IMR-90 (cell line): ENCODE results near the gene PARVB. TPM values are rescaled to one million over a fixed set of nuclear protein-coding genes. Genes with fewer than 3 reads are reported as not detected.
A peak's percentile ranks its signal among the peaks of the same experiment; 100 is the strongest.

ENCODE experiments used
- ATAC-seq: fragments of 200-7000 bp; cut with Tn5 transposase; 2 replicates; pipeline ENCODE4 v1.9.1; 2020; ENCODE audit warnings: low read depth, mild to moderate bottlenecking, moderate library complexity
- BruUV-seq: library from RNA; stranded (reverse); fragments of 400-500 nt; replicated peaks from 2 replicates; lab custom pipeline; 2021; lab: Mats Ljungman, UMichigan
- CTCF ChIA-PET: fragments of 300-600 bp; formaldehyde crosslinking; extraction: SDS; loops from one replicate; lab custom pipeline; 2021; ENCODE audit warnings: antibody characterized with exemption; lab: Yijun Ruan, JAX
- POLR2A ChIA-PET: fragments of 300-600 bp; sonication (Branson Sonifier 250); formaldehyde crosslinking; loops from one replicate; lab custom pipeline; 2022; ENCODE audit warnings: antibody characterized with exemption; ENCODE audit not compliant: unreplicated experiment; lab: Charles Lee
- DNase-seq: peaks from one replicate; pipeline ENCODE4 v3.0.0; 2013
- H2AFZ ChIP-seq: replicated peaks from 2 replicates; pipeline ENCODE3; 2013; ENCODE audit warnings: low read length, mild to moderate bottlenecking; ENCODE audit not compliant: poor library complexity
- H2AK5ac ChIP-seq: 2 replicates; pipeline ENCODE4 v1.6.1; 2013; ENCODE audit warnings: low read depth, low read length, inconsistent platforms
- H2AK9ac ChIP-seq: replicated peaks from 2 replicates; pipeline ENCODE3; 2013; ENCODE audit warnings: mild to moderate bottlenecking, low read depth, low read length, moderate library complexity; ENCODE audit not compliant: poor library complexity
- H2BK120ac ChIP-seq: 2 replicates; pipeline ENCODE4 v1.6.1; 2013; ENCODE audit warnings: low read depth, low read length, inconsistent platforms
- H2BK15ac ChIP-seq: 3 replicates; pipeline ENCODE4 v1.6.1; 2013; ENCODE audit warnings: low read depth, low read length, inconsistent platforms
- H2BK20ac ChIP-seq: 2 replicates; pipeline ENCODE4 v1.6.1; 2013; ENCODE audit warnings: low read depth, mild to moderate bottlenecking, inconsistent platforms, low read length, moderate library complexity
- H2BK5ac ChIP-seq: 2 replicates; pipeline ENCODE4 v1.6.1; 2013; ENCODE audit warnings: mild to moderate bottlenecking, low read depth, low read length, inconsistent platforms; ENCODE audit not compliant: poor library complexity, severe bottlenecking
- H3K14ac ChIP-seq: replicated peaks from 2 replicates; pipeline ENCODE4 v1.6.1; 2013; ENCODE audit warnings: low read depth, low read length, inconsistent platforms
- H3K18ac ChIP-seq: 2 replicates; pipeline ENCODE4 v1.6.1; 2013; ENCODE audit warnings: low read depth, low read length, control low read depth
- H3K23ac ChIP-seq: 2 replicates; pipeline ENCODE4 v1.6.1; 2013; ENCODE audit warnings: low read depth, low read length, inconsistent platforms
- H3K27ac ChIP-seq: 2 replicates; pipeline ENCODE4 v1.5.1; 2013; ENCODE audit warnings: mild to moderate bottlenecking, control low read depth, low read length; ENCODE audit not compliant: insufficient read depth
- H3K27me3 ChIP-seq: 2 replicates; pipeline ENCODE4 v1.6.1; 2013; ENCODE audit warnings: low read length; ENCODE audit not compliant: control insufficient read depth, insufficient read depth
- H3K36me3 ChIP-seq: 2 replicates; pipeline ENCODE4 v1.6.1; 2013; ENCODE audit warnings: low read length, mixed read lengths; ENCODE audit not compliant: control insufficient read depth, insufficient read depth
- H3K4ac ChIP-seq: 2 replicates; pipeline ENCODE4 v1.6.1; 2013; ENCODE audit warnings: low read depth, low read length, inconsistent platforms
- H3K4me1 ChIP-seq: 2 replicates; pipeline ENCODE4 v1.6.1; 2013; ENCODE audit warnings: low read length, mixed read lengths; ENCODE audit not compliant: control insufficient read depth, insufficient read depth
- H3K4me2 ChIP-seq: 2 replicates; pipeline ENCODE4 v1.6.1; 2013; ENCODE audit warnings: low read depth, mild to moderate bottlenecking, control low read depth, low read length, moderate library complexity
- H3K4me3 ChIP-seq: 2 replicates; pipeline ENCODE4 v1.5.1; 2013; ENCODE audit warnings: low read depth, mild to moderate bottlenecking, control low read depth, low read length, moderate library complexity; ENCODE audit not compliant: insufficient read depth
- H3K56ac ChIP-seq: 2 replicates; pipeline ENCODE4 v1.6.1; 2013; ENCODE audit warnings: low read length, inconsistent platforms; ENCODE audit not compliant: insufficient read depth; ENCODE audit errors: extremely low read depth
- H3K79me1 ChIP-seq, 2 experiments: 2 replicates each; pipeline ENCODE4 v1.6.1; 2013; ENCODE audit warnings: low read length in 2 of 2, inconsistent platforms in 1 of 2, low read depth in 1 of 2
- H3K9ac ChIP-seq: 2 replicates; pipeline ENCODE4 v1.6.1; 2013; ENCODE audit warnings: low read depth, low read length, control low read depth
- H3K9me1 ChIP-seq: 2 replicates; pipeline ENCODE4 v1.6.1; 2013; ENCODE audit warnings: low read length, inconsistent platforms; ENCODE audit not compliant: insufficient read depth
- H3K9me3 ChIP-seq: 2 replicates; pipeline ENCODE4 v1.6.1; 2013; ENCODE audit warnings: low read length; ENCODE audit not compliant: control insufficient read depth, insufficient read depth
- H4K20me1 ChIP-seq: 2 replicates; pipeline ENCODE4 v1.6.1; 2013; ENCODE audit warnings: low read length, inconsistent platforms; ENCODE audit not compliant: insufficient read depth
- H4K5ac ChIP-seq: 2 replicates; pipeline ENCODE4 v1.6.1; 2013; ENCODE audit warnings: mild to moderate bottlenecking, low read depth, low read length, control low read depth
- H4K8ac ChIP-seq, 2 experiments: 2 replicates each; pipeline ENCODE4 v1.6.1; 2013; ENCODE audit warnings: low read depth in 2 of 2, low read length in 2 of 2, control low read depth in 1 of 2, inconsistent platforms in 1 of 2
- H4K91ac ChIP-seq: 2 replicates; pipeline ENCODE4 v1.6.1; 2013; ENCODE audit warnings: low read depth, low read length, inconsistent platforms; ENCODE audit not compliant: insufficient read depth
- MAZ ChIP-seq: IDR thresholded peaks from 2 replicates; pipeline ENCODE4 v1.6.1; 2012; ENCODE audit warnings: low read depth, mild to moderate bottlenecking, low read length, improper control_type of control experiment, moderate library complexity, borderline replicate concordance
- WGBS, 2 experiments: methylation state at CpG; one replicate each; pipeline versions ENCODE4 v1.1.5 to v1.1.7; 2013; ENCODE audit warnings: missing lambda C conversion rate in 2 of 2; ENCODE audit not compliant: insufficient read length in 1 of 2; ENCODE audit errors: extremely low coverage in 2 of 2; 5-methylcytosine and 5-hydroxymethylcytosine counted together
- dilution Hi-C: fragments of 300-500 bp; cut with HindIII; formaldehyde crosslinking; loops from one replicate; pipeline ENCODE4 v1.14.3; 2018; ENCODE audit warnings: low sequenced_read_pairs; ENCODE audit not compliant: unreplicated experiment
- in situ Hi-C: fragments of 300-500 bp; cut with MboI; formaldehyde crosslinking; loops from 3 replicates; pipeline ENCODE4 v1.14.3; 2019; ENCODE audit warnings: low sequenced_read_pairs, inconsistent platforms, mixed read lengths
- intact Hi-C: fragments of 100-400 bp; cut with micrococcal nuclease; formaldehyde crosslinking; loops from 2 replicates; pipeline ENCODE4 v1.10.0; 2022
- polyA plus RNA-seq, 3 experiments: library from polyadenylated mRNA; depleted of rRNA; stranded (reverse); fragments of >200 nt; gene quantifications; 2 replicates each; pipeline ENCODE4 v1.2.3, GENCODE V29; 2012; ENCODE audit warnings: low replicate concordance in 1 of 3
- total RNA-seq: library from RNA; depleted of rRNA; stranded (reverse); fragments of >200 nt; gene quantifications from 2 replicates; pipeline ENCODE4 v1.2.3, GENCODE V29; 2012

The PARVB gene
- total and polyA plus RNA-seq, 2 of the 4 experiments (the other 2 are of a cell fraction): 44.3 to 53.9 TPM

DNA sequence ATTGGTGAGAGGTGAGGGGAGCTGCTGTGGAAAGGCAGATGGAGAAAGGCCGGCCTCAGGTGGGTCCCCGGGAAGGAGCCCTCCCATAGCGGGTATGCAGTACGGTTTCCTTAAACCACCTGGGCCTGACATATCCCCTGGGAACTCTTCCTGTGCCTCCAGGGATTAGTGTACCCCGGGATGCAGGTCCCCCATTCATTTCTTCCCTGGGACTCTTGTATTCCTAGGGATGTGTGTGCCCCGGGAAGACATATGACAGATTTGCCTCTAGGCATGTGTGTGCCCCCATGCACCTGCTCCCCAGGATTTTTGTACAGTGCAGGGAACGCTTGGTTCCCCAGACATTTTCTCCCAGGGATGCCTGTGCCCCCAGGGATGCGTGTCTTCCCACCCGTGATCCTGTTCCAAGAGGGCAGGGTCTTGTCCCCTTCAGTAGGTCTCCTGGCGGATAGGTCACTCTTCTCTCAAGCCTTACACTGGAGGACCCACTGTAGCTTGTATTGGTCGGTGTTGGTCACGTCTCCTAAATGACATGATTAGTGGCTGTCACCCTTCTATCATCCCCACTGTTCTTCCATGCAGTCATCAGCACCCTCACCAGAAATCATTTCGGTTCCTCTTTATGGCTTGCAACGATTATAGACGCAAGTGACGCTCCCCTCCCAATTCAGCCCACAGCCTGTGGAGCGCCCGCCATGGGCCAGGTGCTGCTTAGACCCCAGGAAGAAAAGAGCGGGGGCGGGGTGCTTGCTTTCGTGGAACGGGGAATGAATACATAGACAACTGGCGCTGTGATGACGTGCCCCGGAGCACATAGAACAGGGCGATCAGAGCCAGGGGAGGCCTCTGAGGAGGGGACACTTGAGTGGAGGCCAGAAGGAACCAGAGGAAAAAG lies 1.3 kb downstream of the PARVB start:
- no peak for ATAC-seq
- CTCF ChIA-PET: no interaction called here
- no peak for DNase-seq

More for the DNA sequence above, 1.3 kb downstream of the PARVB start:
- Histone ChIP-seq H2BK15ac (no peak overlapping the region), H2AK5ac (0 out of 2 replicates have a peak overlapping the region, but pooled peaks have one; percentile 25), H3K27ac (no peak overlapping the region), H3K79me1 (peaks cover 19 to 73% of the 10 kb centered on the region in 2 experiments), H3K4me2 (no peak overlapping the region; the same call in 1 of the 2 replicates), H3K18ac (no peak overlapping the region), H3K9ac (no peak overlapping the region; the same call in 1 of the 2 replicates), H2AFZ (peak overlapping the region; percentile 53), H3K23ac (peak overlapping the region; percentile 69; the same call in 1 of the 2 replicates), H2BK120ac (no peak overlapping the region), H3K4me1 (peaks cover 19% of the 10 kb centered on the region), H3K9me3 (no peaks in the 10 kb centered on the region), H3K27me3 (no peaks in the 10 kb centered on the region), H3K36me3 (no peaks in the 10 kb centered on the region), H2AK9ac (peak overlapping the region; percentile 95), H4K91ac (no peak overlapping the region), H4K5ac (no peak overlapping the region), H2BK20ac (no peak overlapping the region), H4K8ac (peak overlapping the region; percentile 79 to 87; a peak in 2 of 4 replicates), H3K9me1 (peaks cover 21% of the 10 kb centered on the region), H4K20me1 (0 out of 2 replicates have a peak, but pooled peaks cover 4% of the 10 kb centered on the region), H3K56ac (no peak overlapping the region), H3K14ac (no peak overlapping the region; the same call in 1 of the 2 replicates), H3K4me3 (no peak overlapping the region), H2BK5ac (no peak overlapping the region), H3K4ac (peak overlapping the region; percentile 43; the same call in 1 of the 2 replicates)
- dilution Hi-C loops (no loop called here), in situ Hi-C loops (no loop called here), intact Hi-C loops (no loop called here)
- BruUV-seq: no TSS peak
- POLR2A ChIA-PET: interaction anchor here (0.6 kb wide), 1 partner anchor 8 kb away, joined by 5 read pairs; no protein-coding TSS in a partner anchor
- 100% methylated on average over 6 of the region's 26 CpGs; no CpG with 5 or more reads in 1 of the 2 experiments for WGBS, 2 experiments
- TF ChIP-seq MAZ: no peak
